T47D (cell line): ENCODE data around the gene OMG.

ENCODE experiments used
- DNase-seq, 2 experiments: peaks; one replicate each; pipeline versions ENCODE4 v3.0.0 to v3.0.0-alpha.2; 2011 to 2012; ENCODE audit warnings: low read depth in 1 of 2, low spot score in 1 of 2
- JUND ChIP-seq: IDR thresholded peaks from 2 replicates; pipeline ENCODE4 v1.6.1; 2012; ENCODE audit warnings: low read depth
- in situ Hi-C: cut with HindIII; loops from 2 replicates; pipeline ENCODE4 v1.10.0; 2016; ENCODE audit warnings: low sequenced_read_pairs, low pct_unique_long_range_greater_than_20kb

OMG gene

DNA sequence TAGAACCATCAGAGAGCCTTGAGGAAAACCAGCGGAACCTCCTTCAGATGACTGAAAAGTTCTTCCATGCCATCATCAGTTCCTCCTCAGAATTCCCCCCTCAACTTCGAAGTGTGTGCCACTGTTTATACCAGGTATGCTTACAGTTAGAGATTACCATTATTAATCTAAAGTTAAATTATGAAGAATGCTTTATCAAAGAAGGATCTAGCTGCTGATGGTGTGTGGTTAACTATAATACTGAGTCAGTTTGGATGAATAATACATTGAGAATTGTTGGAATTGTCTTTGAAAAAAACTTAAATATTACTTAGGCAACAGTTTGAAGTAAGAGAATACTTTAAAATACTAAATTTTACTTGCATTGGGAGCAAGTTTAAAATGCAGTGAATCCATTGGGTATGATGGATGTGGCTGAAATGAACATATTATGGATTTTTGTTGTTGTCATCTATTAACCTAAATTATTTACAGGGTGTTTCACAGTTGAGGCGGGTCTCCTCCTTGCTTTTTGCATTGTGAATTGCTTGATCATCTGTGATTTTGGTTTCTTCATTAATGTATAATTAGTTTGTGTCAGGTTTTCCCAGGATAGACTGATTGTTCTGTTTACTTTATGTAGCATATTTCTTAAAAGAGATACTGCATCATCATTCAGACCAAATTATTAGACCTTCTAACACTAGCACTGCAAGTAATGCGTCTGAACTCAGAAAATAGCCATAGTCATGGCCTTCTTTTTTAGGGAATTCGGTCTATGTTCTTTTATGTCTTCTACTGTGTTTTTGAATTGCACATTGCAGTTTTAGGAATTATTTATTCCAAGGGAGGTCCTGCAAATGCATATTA, 47.8 kb downstream of the OMG start:
- TF ChIP-seq JUND, result no peak
- in situ Hi-C loops, result no loop called here
- DNase-seq, result no peak
